Measurements from ENCODE around the gene ACSS2. TPM values are rescaled to one million over a fixed set of nuclear protein-coding genes. Genes with fewer than 3 reads are reported as not detected.

Gene ACSS2
- total and polyA plus RNA-seq, 10 of the 15 experiments (the other 5 are each of a cell fraction or from before 2014, with no cell fraction given): 2.8 to 37.2 (median 24.2) TPM

DNA sequence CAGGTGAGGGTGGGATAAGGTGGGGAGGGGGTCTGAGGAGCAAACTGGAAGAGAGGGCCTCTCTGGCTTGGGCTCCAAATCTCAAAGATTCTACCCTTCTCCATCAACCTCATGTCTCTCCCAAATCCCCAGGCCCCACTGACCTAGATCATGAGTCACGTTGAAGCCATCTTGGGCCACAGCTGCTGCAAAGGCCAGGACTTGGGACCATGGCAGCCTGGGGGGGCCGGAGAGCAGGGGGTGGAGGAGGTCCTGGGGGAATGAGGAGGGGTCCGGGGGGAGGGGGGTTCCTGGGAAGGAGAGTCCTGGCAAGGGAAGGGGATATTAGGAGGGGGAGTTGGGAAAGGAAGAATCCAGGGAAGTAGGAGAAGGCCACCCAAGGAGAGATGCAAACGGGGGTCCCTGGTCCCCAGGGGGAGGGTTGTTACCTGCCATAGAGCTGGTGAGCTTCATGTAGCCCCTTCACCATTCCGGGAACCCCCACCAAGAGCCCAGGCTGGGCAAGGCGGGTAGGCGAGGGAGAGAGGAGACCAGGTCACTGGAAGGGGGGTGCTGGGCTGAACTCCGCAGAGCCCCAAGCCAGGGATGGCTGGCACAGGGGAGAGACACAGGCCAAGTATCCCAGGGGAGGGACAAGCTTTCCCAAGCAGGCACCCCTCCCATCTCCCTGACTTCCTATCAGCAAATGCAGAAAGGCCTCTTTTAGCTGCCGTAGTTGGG is 16.4 kb upstream of the ACSS2 start:
- Histone ChIP-seq H3K27ac (ENCODE audit: control insufficient read depth, insufficient read depth) (no peak overlapping the region), H4K20me1 (ENCODE audit: control insufficient read depth, insufficient read depth) (no peaks in the 10 kb centered on the region), H2AFZ (ENCODE audit: control insufficient read depth, low read depth, low read length) (no peak overlapping the region), H3K4me1 (ENCODE audit: control insufficient read depth, insufficient read depth, low read length) (no peaks in the 10 kb centered on the region), H3K79me2 (ENCODE audit: control insufficient read depth, insufficient read depth, low read length) (no peaks in the 10 kb centered on the region), H3K9ac (ENCODE audit: control insufficient read depth, insufficient read depth, low read length) (no peak overlapping the region), H3K4me3 (no peak overlapping the region), H3K4me2 (ENCODE audit: control insufficient read depth, insufficient read depth) (no peak overlapping the region), H3K9me3 (replicated peaks; ENCODE audit: control insufficient read depth, insufficient read depth, low read length) (no peaks in the 10 kb centered on the region), H3K36me3 (ENCODE audit: control insufficient read depth in 2 of 2, insufficient read depth in 2 of 2, low read length in 1 of 2) (no peaks in the 10 kb centered on the region), H3K27me3 (replicated peaks in 1 of 2; ENCODE audit: control insufficient read depth in 2 of 2, insufficient read depth in 2 of 2, low read length in 1 of 2) (no peaks in the 10 kb centered on the region)
- DNase-seq (ENCODE audit: low read depth, low spot score): no peak
- ChIA-PET POLR2A (no interaction called here), CTCF (no interaction called here), RAD21 (ENCODE audit: unreplicated experiment) (no interaction called here), SMC1A (ENCODE audit: uncharacterized antibody, unreplicated experiment) (no interaction called here)
- ATAC-seq: no peak
- in situ Hi-C loops (cut with MboI): no loop called here
- intact Hi-C loops (cut with micrococcal nuclease; ENCODE audit: unreplicated experiment): no loop called here
- FAIRE-seq: no peak
- BruUV-seq (replicated peaks): no TSS peak
- 68% methylated on average over 7 of the region's 9 CpGs for WGBS (ENCODE audit: insufficient coverage, insufficient replicate concordance, low lambda C conversion rate, missing lambda C conversion rate)
- TF ChIP-seq CREM (IDR thresholded peaks at IDR 0.05; ENCODE audit: low read depth) (no peak), CEBPB (IDR thresholded peaks at IDR 0.05; ENCODE audit: borderline replicate concordance in 1 of 2, low read depth in 2 of 2, low read length in 2 of 2) (no peak), DPF2 (IDR thresholded peaks at IDR 0.05) (no peak), NRF1 (conservative IDR thresholded peaks at IDR 0.05; ENCODE audit: low read depth, low read length) (no peak), ZBED1 (IDR thresholded peaks at IDR 0.05; ENCODE audit: borderline replicate concordance) (no peak), SUPT20H (IDR thresholded peaks at IDR 0.05; ENCODE audit: borderline replicate concordance, control insufficient read depth, low read depth, low read length) (no peak), RBBP5 (conservative IDR thresholded peaks at IDR 0.05) (no peak), RFX5 (IDR thresholded peaks at IDR 0.05; ENCODE audit: low read depth, low read length) (no peak), IRF4 (IDR thresholded peaks at IDR 0.05; ENCODE audit: low read depth, low read length) (no peak), POLR2AphosphoS5 (IDR thresholded peaks at IDR 0.05; ENCODE audit: low read length) (no peak), NBN (IDR thresholded peaks at IDR 0.05) (no peak), CBX3 (IDR thresholded peaks at IDR 0.05; ENCODE audit: borderline replicate concordance, low read depth) (no peak), RAD21 (IDR thresholded peaks at IDR 0.05; ENCODE audit: insufficient read depth, low read depth, low read length) (no peak)
- TF ChIP-seq, protein P1, sequence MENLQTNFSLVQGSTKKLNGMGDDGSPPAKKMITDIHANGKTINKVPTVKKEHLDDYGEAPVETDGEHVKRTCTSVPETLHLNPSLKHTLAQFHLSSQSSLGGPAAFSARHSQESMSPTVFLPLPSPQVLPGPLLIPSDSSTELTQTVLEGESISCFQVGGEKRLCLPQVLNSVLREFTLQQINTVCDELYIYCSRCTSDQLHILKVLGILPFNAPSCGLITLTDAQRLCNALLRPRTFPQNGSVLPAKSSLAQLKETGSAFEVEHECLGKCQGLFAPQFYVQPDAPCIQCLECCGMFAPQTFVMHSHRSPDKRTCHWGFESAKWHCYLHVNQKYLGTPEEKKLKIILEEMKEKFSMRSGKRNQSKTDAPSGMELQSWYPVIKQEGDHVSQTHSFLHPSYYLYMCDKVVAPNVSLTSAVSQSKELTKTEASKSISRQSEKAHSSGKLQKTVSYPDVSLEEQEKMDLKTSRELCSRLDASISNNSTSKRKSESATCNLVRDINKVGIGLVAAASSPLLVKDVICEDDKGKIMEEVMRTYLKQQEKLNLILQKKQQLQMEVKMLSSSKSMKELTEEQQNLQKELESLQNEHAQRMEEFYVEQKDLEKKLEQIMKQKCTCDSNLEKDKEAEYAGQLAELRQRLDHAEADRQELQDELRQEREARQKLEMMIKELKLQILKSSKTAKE (IDR thresholded peaks at IDR 0.05; ENCODE audit: low read depth, poor library complexity, severe bottlenecking): no peak
- TF ChIP-seq, protein P2, sequence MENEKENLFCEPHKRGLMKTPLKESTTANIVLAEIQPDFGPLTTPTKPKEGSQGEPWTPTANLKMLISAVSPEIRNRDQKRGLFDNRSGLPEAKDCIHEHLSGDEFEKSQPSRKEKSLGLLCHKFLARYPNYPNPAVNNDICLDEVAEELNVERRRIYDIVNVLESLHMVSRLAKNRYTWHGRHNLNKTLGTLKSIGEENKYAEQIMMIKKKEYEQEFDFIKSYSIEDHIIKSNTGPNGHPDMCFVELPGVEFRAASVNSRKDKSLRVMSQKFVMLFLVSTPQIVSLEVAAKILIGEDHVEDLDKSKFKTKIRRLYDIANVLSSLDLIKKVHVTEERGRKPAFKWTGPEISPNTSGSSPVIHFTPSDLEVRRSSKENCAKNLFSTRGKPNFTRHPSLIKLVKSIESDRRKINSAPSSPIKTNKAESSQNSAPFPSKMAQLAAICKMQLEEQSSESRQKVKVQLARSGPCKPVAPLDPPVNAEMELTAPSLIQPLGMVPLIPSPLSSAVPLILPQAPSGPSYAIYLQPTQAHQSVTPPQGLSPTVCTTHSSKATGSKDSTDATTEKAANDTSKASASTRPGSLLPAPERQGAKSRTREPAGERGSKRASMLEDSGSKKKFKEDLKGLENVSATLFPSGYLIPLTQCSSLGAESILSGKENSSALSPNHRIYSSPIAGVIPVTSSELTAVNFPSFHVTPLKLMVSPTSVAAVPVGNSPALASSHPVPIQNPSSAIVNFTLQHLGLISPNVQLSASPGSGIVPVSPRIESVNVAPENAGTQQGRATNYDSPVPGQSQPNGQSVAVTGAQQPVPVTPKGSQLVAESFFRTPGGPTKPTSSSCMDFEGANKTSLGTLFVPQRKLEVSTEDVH (IDR thresholded peaks at IDR 0.05; ENCODE audit: low read depth, partially characterized antibody): no peak
- TF ChIP-seq, protein P3, sequence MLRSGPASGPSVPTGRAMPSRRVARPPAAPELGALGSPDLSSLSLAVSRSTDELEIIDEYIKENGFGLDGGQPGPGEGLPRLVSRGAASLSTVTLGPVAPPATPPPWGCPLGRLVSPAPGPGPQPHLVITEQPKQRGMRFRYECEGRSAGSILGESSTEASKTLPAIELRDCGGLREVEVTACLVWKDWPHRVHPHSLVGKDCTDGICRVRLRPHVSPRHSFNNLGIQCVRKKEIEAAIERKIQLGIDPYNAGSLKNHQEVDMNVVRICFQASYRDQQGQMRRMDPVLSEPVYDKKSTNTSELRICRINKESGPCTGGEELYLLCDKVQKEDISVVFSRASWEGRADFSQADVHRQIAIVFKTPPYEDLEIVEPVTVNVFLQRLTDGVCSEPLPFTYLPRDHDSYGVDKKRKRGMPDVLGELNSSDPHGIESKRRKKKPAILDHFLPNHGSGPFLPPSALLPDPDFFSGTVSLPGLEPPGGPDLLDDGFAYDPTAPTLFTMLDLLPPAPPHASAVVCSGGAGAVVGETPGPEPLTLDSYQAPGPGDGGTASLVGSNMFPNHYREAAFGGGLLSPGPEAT (IDR thresholded peaks at IDR 0.05; ENCODE audit: low read depth): no peak

All from GM12878 (cell line).